ENCODE measurements around the gene DDX51.

- TF ChIP-seq, protein P1, sequence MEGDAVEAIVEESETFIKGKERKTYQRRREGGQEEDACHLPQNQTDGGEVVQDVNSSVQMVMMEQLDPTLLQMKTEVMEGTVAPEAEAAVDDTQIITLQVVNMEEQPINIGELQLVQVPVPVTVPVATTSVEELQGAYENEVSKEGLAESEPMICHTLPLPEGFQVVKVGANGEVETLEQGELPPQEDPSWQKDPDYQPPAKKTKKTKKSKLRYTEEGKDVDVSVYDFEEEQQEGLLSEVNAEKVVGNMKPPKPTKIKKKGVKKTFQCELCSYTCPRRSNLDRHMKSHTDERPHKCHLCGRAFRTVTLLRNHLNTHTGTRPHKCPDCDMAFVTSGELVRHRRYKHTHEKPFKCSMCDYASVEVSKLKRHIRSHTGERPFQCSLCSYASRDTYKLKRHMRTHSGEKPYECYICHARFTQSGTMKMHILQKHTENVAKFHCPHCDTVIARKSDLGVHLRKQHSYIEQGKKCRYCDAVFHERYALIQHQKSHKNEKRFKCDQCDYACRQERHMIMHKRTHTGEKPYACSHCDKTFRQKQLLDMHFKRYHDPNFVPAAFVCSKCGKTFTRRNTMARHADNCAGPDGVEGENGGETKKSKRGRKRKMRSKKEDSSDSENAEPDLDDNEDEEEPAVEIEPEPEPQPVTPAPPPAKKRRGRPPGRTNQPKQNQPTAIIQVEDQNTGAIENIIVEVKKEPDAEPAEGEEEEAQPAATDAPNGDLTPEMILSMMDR (IDR thresholded peaks at IDR 0.05; ENCODE audit: insufficient read depth, low read length) = no peak
- TF ChIP-seq POLR2AphosphoS5 (IDR thresholded peaks at IDR 0.05; ENCODE audit: low read depth) (no peak), REST (IDR thresholded peaks at IDR 0.05; ENCODE audit: insufficient replicate concordance, low read depth) (no peak), GABPA (IDR thresholded peaks at IDR 0.05; ENCODE audit: low read depth) (no peak)
Measured at GRCh38 chr12:132118876-132119275, 25.2 kb downstream of the DDX51 start.
